ENCODE measurements around the gene GRIK2. TPM values are rescaled to one million over a fixed set of nuclear protein-coding genes. Genes with fewer than 3 reads are reported as not detected.
A peak's percentile ranks its signal among the peaks of the same experiment; 100 is the strongest.

GRIK2 gene
- total RNA-seq, 2 donors from 2014 or later = 7.7 to 12.1 TPM

- Histone ChIP-seq H3K4me1 (no peaks in the 10 kb centered on the region), H3K9me3 (no peaks in the 10 kb centered on the region), H3K27me3 (no peaks in the 10 kb centered on the region), H3K4me3 (no peak overlapping the region), H3K36me3 (no peaks in the 10 kb centered on the region), H3K27ac (no peak overlapping the region)
- TF ChIP-seq CTCF (IDR thresholded peaks at IDR 0.05) = no peak
- DNase-seq (ENCODE audit: low spot score) = no peak
Measured at GRCh38 chr6:101733899-101734298, 340.4 kb downstream of the GRIK2 start.

DNA sequence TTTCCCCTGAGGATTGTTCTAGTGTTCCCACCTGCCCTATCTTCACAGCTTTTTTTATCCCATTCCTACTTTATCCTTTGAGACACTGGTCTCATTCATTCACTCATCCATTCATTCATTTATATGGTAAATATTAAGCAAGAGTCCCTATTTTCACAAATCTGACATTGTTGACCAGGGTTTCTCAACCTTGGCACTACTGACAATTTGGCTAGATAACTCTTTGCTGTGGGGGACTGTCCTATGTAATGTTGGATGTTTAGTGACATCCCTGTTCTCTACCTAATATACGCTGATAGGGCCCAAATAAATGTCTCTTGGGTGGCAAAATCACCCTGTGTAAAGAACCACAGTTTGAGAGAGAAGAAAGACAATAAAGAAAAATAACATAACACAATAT lies 345.0 kb downstream of the GRIK2 start:
- no peak for TF ChIP-seq CTCF (IDR thresholded peaks at IDR 0.05)
- H3K4me1 ChIP-seq = no peaks in the 10 kb centered on the region
- no peak overlapping the region for H3K4me3 ChIP-seq
- no peak overlapping the region for H3K27ac ChIP-seq
- no peak for DNase-seq (ENCODE audit: low spot score)
- H3K36me3 ChIP-seq = no peaks in the 10 kb centered on the region
- no peaks in the 10 kb centered on the region for H3K27me3 ChIP-seq
- no peaks in the 10 kb centered on the region for H3K9me3 ChIP-seq

DNA sequence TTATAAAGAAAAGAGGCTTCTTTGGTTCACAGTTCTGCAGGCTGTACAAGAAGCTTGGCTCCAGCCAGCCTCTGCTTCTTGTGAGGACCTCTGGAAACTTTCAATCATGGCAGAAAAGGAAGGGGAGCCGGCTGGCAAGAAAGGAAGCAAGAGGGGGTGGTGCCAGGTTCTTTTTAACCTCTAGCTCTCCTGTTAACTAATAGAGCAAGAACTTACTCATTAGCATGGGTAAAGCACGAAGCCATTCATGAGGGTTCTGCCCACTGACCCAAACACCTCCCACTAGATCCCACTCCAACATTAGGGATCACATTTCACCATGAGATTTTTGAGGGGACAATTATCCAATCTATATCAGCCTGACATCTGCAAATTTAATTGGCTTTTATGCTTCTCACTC lies 347.1 kb downstream of the GRIK2 start:
- DNase-seq (ENCODE audit: low spot score) = no peak
- no peaks in the 10 kb centered on the region for H3K4me1 ChIP-seq
- TF ChIP-seq CTCF (IDR thresholded peaks at IDR 0.05) = no peak
- no peaks in the 10 kb centered on the region for H3K36me3 ChIP-seq
- H3K27ac ChIP-seq = no peak overlapping the region
- H3K9me3 ChIP-seq = no peaks in the 10 kb centered on the region
- H3K27me3 ChIP-seq = no peaks in the 10 kb centered on the region
- no peak overlapping the region for H3K4me3 ChIP-seq

DNA sequence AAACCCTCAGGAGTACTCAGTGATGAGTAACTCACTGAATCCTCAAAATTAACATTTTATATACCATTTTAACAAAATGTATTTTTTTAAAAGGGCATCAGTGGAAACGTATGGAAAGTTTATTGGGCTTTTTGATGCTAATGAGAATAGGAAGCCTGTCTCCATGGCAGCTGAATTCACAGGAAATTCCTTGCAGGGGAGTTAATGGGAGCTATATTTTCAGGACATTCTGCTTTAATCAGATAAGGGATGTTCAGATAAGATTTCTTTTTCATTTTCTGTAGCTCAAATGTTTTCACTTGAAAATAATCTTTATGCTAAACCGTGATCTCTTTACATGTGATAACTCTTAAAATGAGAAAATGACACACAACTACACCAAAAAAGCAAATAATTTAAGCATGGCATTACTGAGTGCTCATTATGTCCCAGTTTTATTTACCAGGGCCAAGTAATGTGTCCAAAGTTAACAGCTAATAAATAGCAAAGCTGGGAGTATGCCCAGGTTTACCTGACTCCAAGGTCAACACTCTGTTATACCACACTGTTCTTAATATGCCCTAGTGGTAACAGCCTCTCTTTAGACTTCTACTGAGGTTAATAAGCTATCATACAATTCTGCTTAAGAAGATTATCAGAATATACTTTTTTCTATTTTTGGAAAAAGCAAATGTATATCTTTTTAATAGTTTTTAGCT lies 348.1 kb downstream of the GRIK2 start:
- H3K27ac ChIP-seq = peak overlapping the region in 1 of 2 donors; percentile 11
- H3K4me3 ChIP-seq = no peak overlapping the region
- no peak for TF ChIP-seq CTCF (IDR thresholded peaks at IDR 0.05)
- H3K36me3 ChIP-seq = no peaks in the 10 kb centered on the region
- no peak for DNase-seq (ENCODE audit: low spot score)
- H3K9me3 ChIP-seq = no peaks in the 10 kb centered on the region
- no peaks in the 10 kb centered on the region for H3K27me3 ChIP-seq
- no peaks in the 10 kb centered on the region for H3K4me1 ChIP-seq

GRCh38 chr6:101747160-101747559 lies 353.7 kb downstream of the GRIK2 start:
- TF ChIP-seq CTCF (IDR thresholded peaks at IDR 0.05) = no peak
- no peak overlapping the region for H3K4me3 ChIP-seq
- DNase-seq (ENCODE audit: low spot score) = no peak
- H3K27ac ChIP-seq = peak overlapping the region in 1 of 2 donors; percentile 35
- no peaks in the 10 kb centered on the region for H3K9me3 ChIP-seq
- no peaks in the 10 kb centered on the region for H3K36me3 ChIP-seq
- peaks cover 0 to 16% of the 10 kb centered on the region in 2 donors for H3K4me1 ChIP-seq
- no peaks in the 10 kb centered on the region for H3K27me3 ChIP-seq

DNA sequence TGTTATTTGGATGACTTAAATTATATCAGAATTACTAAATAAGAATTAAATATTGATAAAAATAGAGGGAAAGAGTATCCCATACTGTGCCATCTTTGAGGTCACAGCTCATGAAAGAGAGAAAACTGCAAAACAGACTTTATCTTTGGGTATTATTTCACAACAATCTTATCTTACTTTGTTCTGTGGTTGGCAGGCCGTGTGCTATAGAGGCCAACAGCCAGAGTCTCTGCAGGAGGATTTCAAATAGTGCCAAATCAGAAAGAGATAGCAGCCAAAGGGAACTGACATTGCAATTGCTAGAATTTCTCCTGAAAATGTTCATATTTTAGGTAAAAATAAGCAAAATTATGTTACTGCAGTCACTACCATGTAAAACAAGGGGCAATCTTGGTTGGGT lies 354.2 kb downstream of the GRIK2 start:
- no peak for TF ChIP-seq CTCF (IDR thresholded peaks at IDR 0.05)
- peak overlapping the region in 1 of 2 donors; percentile 35 for H3K27ac ChIP-seq
- no peaks in the 10 kb centered on the region for H3K36me3 ChIP-seq
- no peak overlapping the region for H3K4me3 ChIP-seq
- no peaks in the 10 kb centered on the region for H3K27me3 ChIP-seq
- H3K9me3 ChIP-seq = no peaks in the 10 kb centered on the region
- peaks cover 0 to 16% of the 10 kb centered on the region in 2 donors for H3K4me1 ChIP-seq
- no peak for DNase-seq (ENCODE audit: low spot score)

All from right atrium auricular region (tissue), 2 donors.